Neuronal stem cell (in vitro differentiated cells): ENCODE data around the gene PLXDC1.
"Not testable (repeated sequence)": the region's sequence is repeated elsewhere in the genome, so short reads cannot be mapped to it uniquely, and the experiment has no call there.

Source experiments
- DNase-seq: peaks from one replicate; pipeline ENCODE4 v3.0.0-alpha.2; 2013; ENCODE audit warnings: low spot score
- H2AFZ ChIP-seq: one replicate; pipeline ENCODE4 v1.6.1; 2013; ENCODE audit warnings: mild to moderate bottlenecking, low read length, inconsistent platforms
- H2AK5ac ChIP-seq: 2 replicates; pipeline ENCODE4 v1.6.1; 2013; ENCODE audit warnings: low read depth, mild to moderate bottlenecking, inconsistent platforms, low read length, moderate library complexity, mixed read lengths
- H2BK120ac ChIP-seq: 2 replicates; pipeline ENCODE4 v1.6.1; 2013; ENCODE audit warnings: low read depth, mild to moderate bottlenecking, inconsistent platforms, low read length, moderate library complexity, mixed read lengths
- H2BK12ac ChIP-seq: one replicate; pipeline ENCODE4 v1.6.1; 2013; ENCODE audit warnings: low read length, inconsistent platforms
- H2BK15ac ChIP-seq: 2 replicates; pipeline ENCODE4 v1.6.1; 2013; ENCODE audit warnings: mild to moderate bottlenecking, low read length, inconsistent platforms, mixed read lengths
- H2BK5ac ChIP-seq: one replicate; pipeline ENCODE4 v1.6.1; 2013; ENCODE audit warnings: inconsistent platforms, mild to moderate bottlenecking, low read length, moderate library complexity
- H3K14ac ChIP-seq: one replicate; pipeline ENCODE4 v1.6.1; 2013; ENCODE audit warnings: low read length, inconsistent platforms
- H3K18ac ChIP-seq: 2 replicates; pipeline ENCODE4 v1.6.1; 2013; ENCODE audit warnings: low read length, inconsistent platforms
- H3K23ac ChIP-seq: 2 replicates; pipeline ENCODE4 v1.6.1; 2013; ENCODE audit warnings: low read depth, mild to moderate bottlenecking, mixed read lengths, low read length, inconsistent platforms; ENCODE audit not compliant: poor library complexity
- H3K27ac ChIP-seq: replicated peaks from 3 replicates; pipeline ENCODE4 v1.5.1; 2013; ENCODE audit warnings: low read length, inconsistent platforms
- H3K27me3 ChIP-seq, 3 experiments: 2 replicates each; pipeline ENCODE4 v1.6.1; 2013; ENCODE audit warnings: low read length in 3 of 3, mild to moderate bottlenecking in 2 of 3, inconsistent platforms in 1 of 3, low read depth in 1 of 3, mixed read lengths in 1 of 3, moderate library complexity in 1 of 3; ENCODE audit not compliant: control insufficient read depth in 3 of 3, insufficient read depth in 3 of 3
- H3K36me3 ChIP-seq, 2 donors: replicated peaks in 1 of 2; 2 replicates each; pipeline ENCODE4 v1.6.1; 2013; ENCODE audit warnings: low read length in 2 of 2; ENCODE audit not compliant: control insufficient read depth in 2 of 2, insufficient read depth in 2 of 2
- H3K4ac ChIP-seq: 2 replicates; pipeline ENCODE4 v1.6.1; 2013; ENCODE audit warnings: inconsistent platforms, mild to moderate bottlenecking, low read length, moderate library complexity
- H3K4me1 ChIP-seq, 2 donors: 1 replicate in 1 of 2; 2 replicates in 1 of 2; pipeline ENCODE4 v1.6.1; 2013; ENCODE audit warnings: low read length in 2 of 2, low read depth in 1 of 2; ENCODE audit not compliant: control insufficient read depth in 2 of 2, insufficient read depth in 1 of 2
- H3K4me2 ChIP-seq: one replicate; pipeline ENCODE4 v1.6.1; 2013; ENCODE audit warnings: mild to moderate bottlenecking, low read length, inconsistent platforms; ENCODE audit not compliant: insufficient read depth, poor library complexity, severe bottlenecking
- H3K4me3 ChIP-seq, 2 donors: 2 replicates each; pipeline ENCODE4 v1.5.1; 2013; ENCODE audit warnings: low read length in 2 of 2, mild to moderate bottlenecking in 2 of 2, inconsistent platforms in 1 of 2, moderate library complexity in 1 of 2
- H3K79me1 ChIP-seq: one replicate; pipeline ENCODE4 v1.6.1; 2013; ENCODE audit warnings: low read depth, mild to moderate bottlenecking, inconsistent platforms, low read length, moderate library complexity
- H3K9ac ChIP-seq: one replicate; pipeline ENCODE4 v1.6.1; 2013; ENCODE audit warnings: mild to moderate bottlenecking, low read depth, low read length, inconsistent platforms; ENCODE audit not compliant: poor library complexity
- H3K9me3 ChIP-seq, 2 donors: replicated peaks in 1 of 2; 2 replicates each; pipeline versions ENCODE3 to v1.6.1; 2013; ENCODE audit warnings: low read length in 2 of 2, mild to moderate bottlenecking in 2 of 2, inconsistent platforms in 1 of 2, low read depth in 1 of 2, mixed read lengths in 1 of 2, moderate library complexity in 1 of 2; ENCODE audit not compliant: control insufficient read depth in 2 of 2, insufficient read depth in 1 of 2
- H4K8ac ChIP-seq: one replicate; pipeline ENCODE4 v1.6.1; 2013; ENCODE audit warnings: low read depth, mild to moderate bottlenecking, inconsistent platforms, low read length, moderate library complexity
- H4K91ac ChIP-seq: one replicate; pipeline ENCODE4 v1.6.1; 2013; ENCODE audit warnings: low read length, low read depth, mild to moderate bottlenecking, inconsistent platforms; ENCODE audit not compliant: poor library complexity
- WGBS, 2 donors: extraction: QIAGEN DNeasy Blood & Tissue Kit; methylation state at CpG; one replicate each; pipeline ENCODE4 v1.1.7; 2013; ENCODE audit warnings: missing lambda C conversion rate in 2 of 2, mixed read lengths in 1 of 2; ENCODE audit not compliant: insufficient read length in 2 of 2, insufficient replicate concordance in 1 of 2; ENCODE audit errors: extremely low coverage in 2 of 2; 5-methylcytosine and 5-hydroxymethylcytosine counted together

Gene PLXDC1

DNA sequence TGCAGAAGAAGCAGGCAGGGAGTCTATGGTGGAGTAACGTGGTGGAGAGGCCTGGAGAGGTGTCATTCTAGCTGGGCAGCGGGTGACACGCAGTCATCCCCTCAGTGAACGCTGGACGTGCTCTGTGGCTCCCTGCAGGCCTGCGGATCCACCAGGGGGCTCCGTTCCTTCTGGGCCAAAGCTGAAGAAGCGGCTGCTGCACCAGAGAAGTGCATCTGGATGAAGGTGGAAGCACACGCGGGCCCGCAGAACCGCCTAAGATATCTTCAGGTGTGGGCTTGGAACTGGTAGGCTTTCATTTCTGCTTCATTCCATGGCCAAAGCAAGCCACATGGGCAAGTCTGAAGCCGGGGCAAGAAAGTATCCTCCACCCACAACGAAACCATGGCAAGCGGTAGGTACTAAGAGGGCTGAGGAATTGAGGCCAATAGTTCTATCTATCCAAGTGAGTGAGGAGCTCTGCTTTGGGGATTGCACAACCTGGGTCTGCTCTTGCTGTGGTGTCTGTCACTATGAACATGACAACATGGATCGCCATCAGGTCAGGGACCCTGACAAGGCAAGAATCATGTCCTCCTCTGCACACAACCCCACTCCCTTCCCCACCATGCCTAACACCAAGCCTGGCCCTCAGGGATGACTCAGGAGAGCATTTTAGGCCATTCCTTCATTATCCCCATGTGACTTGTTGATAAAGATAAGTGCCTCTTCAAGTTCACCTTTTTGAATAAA, 105.3 kb downstream of the PLXDC1 start:
- Histone ChIP-seq H3K4me1 (no peaks in the 10 kb centered on the region), H2BK12ac (no peak overlapping the region), H4K91ac (no peak overlapping the region), H2BK15ac (no peak overlapping the region), H3K4me3 (peak overlapping the region in 1 of 2 donors; percentile 34), H2BK120ac (peak overlapping the region; percentile 57), H3K9ac (no peak overlapping the region), H3K23ac (no peak overlapping the region), H3K79me1 (no peaks in the 10 kb centered on the region), H3K14ac (no peak overlapping the region), H3K36me3 (no peaks in the 10 kb centered on the region), H3K27me3 (peaks cover 0 to 20% (median 0%) of the 10 kb centered on the region in 3 experiments), H3K4me2 (no peak overlapping the region), H4K8ac (no peak overlapping the region), H2AK5ac (no peak overlapping the region), H3K18ac (peak overlapping the region; percentile 48), H3K4ac (no peak overlapping the region), H3K27ac (no peak overlapping the region), H3K9me3 (peaks cover 12 to 32% of the 10 kb centered on the region in 2 donors), H2BK5ac (peak overlapping the region; percentile 40), H2AFZ (no peak overlapping the region)
- no peak for DNase-seq
- WGBS, 2 donors, result no CpG with 5 or more reads among the region's 16 CpGs

- Histone ChIP-seq H3K27ac (no peak overlapping the region), H3K14ac (no peak overlapping the region)
- DNase-seq, result no peak
Observed at GRCh38 chr17:39036009-39036408, 115.4 kb downstream of the PLXDC1 start.

DNA sequence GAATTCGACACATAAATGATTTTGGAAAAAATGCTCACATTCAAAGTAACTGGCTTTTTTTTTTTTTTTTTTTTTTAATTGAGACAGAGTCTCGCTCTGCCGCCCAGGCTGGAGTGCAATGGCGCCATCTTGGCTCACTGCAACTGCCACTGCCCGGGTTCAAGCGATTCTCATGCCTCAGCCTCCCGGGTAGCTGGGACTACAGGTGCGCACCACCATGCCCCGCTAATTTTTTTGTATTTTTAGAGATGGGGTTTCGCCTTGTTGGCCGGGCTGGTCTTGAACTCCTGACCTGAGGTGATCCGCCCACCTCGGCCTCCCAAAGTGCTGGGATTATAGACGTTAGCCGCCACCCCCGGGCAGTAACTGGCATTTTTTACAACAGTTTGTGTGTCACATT, 115.9 kb downstream of the PLXDC1 start:
- H3K79me1 ChIP-seq, H3K9ac ChIP-seq, H3K27ac ChIP-seq, H3K9me3 ChIP-seq, DNase-seq, H4K8ac ChIP-seq, H2BK120ac ChIP-seq, H2BK12ac ChIP-seq, H3K14ac ChIP-seq, H2BK15ac ChIP-seq, H2AFZ ChIP-seq, H3K4me1 ChIP-seq, H3K4ac ChIP-seq, H2BK5ac ChIP-seq, H3K36me3 ChIP-seq, H3K18ac ChIP-seq, H2AK5ac ChIP-seq, H3K23ac ChIP-seq, H3K4me2 ChIP-seq, H3K4me3 ChIP-seq, H4K91ac ChIP-seq: not testable (repeated sequence)
- no CpG with 5 or more reads among the region's 16 CpGs for WGBS, 2 donors
- peaks cover 0 to 11% (median 0%) of the 10 kb centered on the region in 3 experiments for H3K27me3 ChIP-seq

More at GRCh38 chr17:39036009-39036408, 115.4 kb downstream of the PLXDC1 start:
- Histone ChIP-seq H3K79me1 (no peaks in the 10 kb centered on the region), H4K8ac (no peak overlapping the region), H3K23ac (no peak overlapping the region), H3K9ac (no peak overlapping the region), H2AFZ (no peak overlapping the region), H3K36me3 (no peaks in the 10 kb centered on the region), H4K91ac (no peak overlapping the region), H3K27me3 (peaks cover 0 to 10% (median 0%) of the 10 kb centered on the region in 3 experiments), H2BK12ac (no peak overlapping the region), H3K4me3 (no peak overlapping the region), H2BK120ac (no peak overlapping the region), H3K18ac (no peak overlapping the region), H3K4ac (no peak overlapping the region), H3K4me2 (no peak overlapping the region), H2AK5ac (no peak overlapping the region), H3K4me1 (no peaks in the 10 kb centered on the region), H2BK5ac (no peak overlapping the region), H3K9me3 (no peaks in the 10 kb centered on the region), H2BK15ac (no peak overlapping the region)
- WGBS, 2 donors, result no CpG with 5 or more reads among the region's 2 CpGs

DNA sequence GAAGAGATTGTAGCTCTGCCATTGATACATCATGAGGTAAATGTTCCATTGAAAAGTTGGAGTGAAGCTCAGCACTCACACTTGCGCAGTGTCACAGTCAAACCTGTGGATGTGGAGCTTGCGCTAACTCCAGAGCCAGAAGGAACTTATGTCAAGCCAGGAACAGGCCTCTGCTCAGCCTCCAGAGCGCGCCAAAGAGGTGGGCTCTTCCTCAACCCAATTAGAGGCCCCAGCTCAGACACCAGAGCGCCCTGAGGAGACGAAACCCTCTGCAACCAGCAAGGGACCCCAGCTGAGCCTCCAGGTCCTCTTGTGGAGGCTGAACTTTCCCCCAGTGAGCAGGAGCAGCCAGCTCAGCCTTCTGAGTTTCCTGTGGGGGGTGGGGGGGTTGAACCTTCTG, 122.7 kb downstream of the PLXDC1 start:
- Histone ChIP-seq H3K27me3 (peaks cover 0 to 61% (median 10%) of the 10 kb centered on the region in 3 experiments), H3K9me3 (no peaks in the 10 kb centered on the region), H2AFZ (no peak overlapping the region), H2BK5ac (no peak overlapping the region), H4K8ac (no peak overlapping the region), H3K14ac (no peak overlapping the region), H2BK120ac (no peak overlapping the region), H3K4me3 (no peak overlapping the region), H3K18ac (no peak overlapping the region), H3K36me3 (no peaks in the 10 kb centered on the region), H3K23ac (no peak overlapping the region), H2BK15ac (no peak overlapping the region), H2AK5ac (no peak overlapping the region), H2BK12ac (no peak overlapping the region), H3K9ac (no peak overlapping the region), H3K4me2 (no peak overlapping the region), H4K91ac (no peak overlapping the region), H3K4me1 (peaks cover 0 to 3% of the 10 kb centered on the region in 2 donors), H3K79me1 (no peaks in the 10 kb centered on the region), H3K27ac (no peak overlapping the region), H3K4ac (no peak overlapping the region)
- DNase-seq, result no peak
- no CpG with 5 or more reads among the region's 6 CpGs for WGBS, 2 donors
